Muscle of back (tissue), 11 donors: ENCODE data around the gene RAI14. TPM values are rescaled to one million over a fixed set of nuclear protein-coding genes. Genes with fewer than 3 reads are reported as not detected.
"Not testable (repeated sequence)": the region's sequence is repeated elsewhere in the genome, so short reads cannot be mapped to it uniquely, and the experiment has no call there.

Experiments used
- DNase-seq, 3 donors: peaks; one replicate each; pipeline versions ENCODE4 v3.0.0 to v3.0.0-alpha.2; 2013
- polyA plus RNA-seq, 10 donors: library from polyadenylated mRNA; unstranded; fragments of 120-200 nt; gene quantifications; one replicate each; pipeline ENCODE4 v1.2.1, GENCODE V29; 2013; ENCODE audit not compliant: insufficient read length in 10 of 10

RAI14 gene
- polyA plus RNA-seq, 10 donors = 25.5 to 45.3 (median 30.4) TPM

DNA sequence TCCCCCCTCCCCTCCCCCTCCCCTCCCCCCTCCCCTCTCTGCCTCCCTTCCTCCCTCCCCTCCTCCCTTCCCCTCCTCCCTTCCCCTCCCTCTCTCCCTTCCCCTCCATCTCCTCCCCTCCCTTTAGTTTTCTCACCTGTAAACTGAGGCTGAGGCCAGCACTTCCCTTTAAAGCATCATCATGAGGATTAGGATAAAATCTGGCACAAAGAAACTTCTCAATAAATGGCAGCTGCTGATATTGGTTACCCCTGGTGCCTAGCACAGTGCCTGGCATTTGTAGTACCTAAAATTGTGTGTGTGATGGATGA, 41.9 kb downstream of the RAI14 start:
- DNase-seq = no peak

DNA sequence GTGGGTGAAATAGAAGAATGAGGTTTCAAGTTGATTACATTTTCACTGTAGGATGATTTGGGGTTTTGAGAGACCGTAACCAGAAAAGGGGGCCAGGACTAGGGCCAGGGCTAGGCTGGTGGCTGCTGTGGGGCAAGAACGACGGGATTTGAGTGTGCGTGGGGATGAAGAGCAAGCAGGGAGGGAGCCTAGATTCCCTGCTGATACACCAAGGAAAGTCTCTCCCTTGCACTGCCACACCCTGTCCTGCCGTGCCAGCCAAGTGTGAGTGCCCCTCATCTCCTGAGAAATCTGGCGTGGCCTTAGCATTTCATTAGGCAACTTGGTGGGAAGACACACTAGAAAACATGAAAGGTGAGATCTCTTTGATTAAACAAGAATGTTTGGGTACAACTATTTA, 42.6 kb downstream of the RAI14 start:
- no peak for DNase-seq

DNA sequence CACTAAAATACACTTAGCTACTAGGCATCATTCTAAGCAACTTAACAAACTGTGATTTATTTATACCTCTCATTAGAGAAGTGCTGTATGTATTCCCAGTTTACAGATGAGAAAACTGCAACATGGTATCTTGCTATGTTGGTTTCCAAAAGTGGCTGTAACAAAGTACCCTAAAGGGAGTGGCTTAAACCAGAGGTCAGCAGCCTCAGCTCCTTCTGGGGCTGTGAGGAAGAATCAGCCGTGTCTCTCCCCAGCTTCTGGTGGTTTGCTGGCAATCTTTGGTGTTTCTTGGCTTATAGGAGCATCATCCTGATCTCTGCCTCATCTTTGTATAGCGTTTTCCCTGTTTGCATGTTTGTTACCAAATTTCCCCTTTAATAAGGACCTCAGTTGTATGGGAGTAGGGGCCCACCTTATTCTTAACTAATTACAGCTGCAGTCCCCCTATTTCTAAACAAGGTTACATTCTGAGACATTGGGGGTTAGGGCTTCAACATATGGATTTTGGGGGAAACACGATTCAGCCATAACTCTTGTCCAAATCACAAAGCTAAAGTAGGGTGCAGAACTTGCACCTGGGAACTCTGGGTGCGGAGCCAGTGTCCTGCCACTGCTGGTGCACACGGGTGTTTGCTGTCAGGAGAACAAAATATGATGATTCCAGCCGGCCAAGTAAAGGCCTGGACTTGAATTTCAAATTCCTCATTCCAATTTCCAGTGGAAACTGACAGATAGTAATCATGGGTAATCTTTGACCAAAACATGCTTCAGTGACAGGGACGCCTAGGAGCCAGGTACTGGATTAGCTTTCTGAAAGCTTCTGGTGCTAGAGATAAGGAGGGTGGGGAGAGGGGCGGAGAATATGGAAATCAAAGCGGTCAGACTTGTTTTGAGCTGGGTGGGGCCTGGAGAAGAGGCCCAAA, 43.3 kb downstream of the RAI14 start:
- no peak for DNase-seq

DNA sequence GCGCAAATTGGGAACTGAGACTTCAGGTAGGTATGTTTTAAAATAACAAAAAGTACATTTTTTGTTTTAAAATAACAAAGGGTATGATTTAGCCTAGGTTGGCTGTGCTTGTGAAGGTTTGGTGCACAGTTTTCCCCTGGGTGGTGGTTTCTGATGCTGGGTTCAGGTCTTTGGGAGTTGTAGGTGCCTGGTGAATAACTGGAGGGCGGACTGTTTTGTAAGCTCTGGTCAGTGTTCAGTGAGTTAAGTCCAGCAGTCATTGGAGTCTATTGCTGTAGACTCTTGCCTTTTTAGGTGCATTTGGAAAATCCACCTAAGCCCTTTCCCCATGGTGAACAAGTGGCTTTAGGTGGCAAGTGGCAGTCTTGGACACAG, 43.9 kb downstream of the RAI14 start:
- DNase-seq = no peak

DNA sequence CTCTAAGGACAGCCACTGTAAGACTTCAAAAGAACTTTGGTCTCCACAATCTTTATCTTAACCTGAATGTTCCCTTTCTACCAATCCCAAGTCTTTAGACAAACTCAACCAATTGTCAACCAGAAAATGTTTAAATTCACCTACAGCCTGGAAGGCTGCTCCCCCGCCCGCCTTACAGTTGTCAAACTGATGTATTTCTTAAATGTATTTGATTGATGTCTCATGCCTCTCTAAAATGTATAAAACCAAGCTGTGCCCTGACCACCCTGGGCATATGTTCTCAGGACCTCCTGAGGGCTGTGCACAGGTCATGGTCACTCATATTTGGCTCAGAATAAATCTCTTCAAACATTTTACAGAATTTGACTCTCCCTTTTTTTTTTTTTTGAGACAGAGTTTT, 45.3 kb downstream of the RAI14 start:
- DNase-seq = not testable (repeated sequence)

DNA sequence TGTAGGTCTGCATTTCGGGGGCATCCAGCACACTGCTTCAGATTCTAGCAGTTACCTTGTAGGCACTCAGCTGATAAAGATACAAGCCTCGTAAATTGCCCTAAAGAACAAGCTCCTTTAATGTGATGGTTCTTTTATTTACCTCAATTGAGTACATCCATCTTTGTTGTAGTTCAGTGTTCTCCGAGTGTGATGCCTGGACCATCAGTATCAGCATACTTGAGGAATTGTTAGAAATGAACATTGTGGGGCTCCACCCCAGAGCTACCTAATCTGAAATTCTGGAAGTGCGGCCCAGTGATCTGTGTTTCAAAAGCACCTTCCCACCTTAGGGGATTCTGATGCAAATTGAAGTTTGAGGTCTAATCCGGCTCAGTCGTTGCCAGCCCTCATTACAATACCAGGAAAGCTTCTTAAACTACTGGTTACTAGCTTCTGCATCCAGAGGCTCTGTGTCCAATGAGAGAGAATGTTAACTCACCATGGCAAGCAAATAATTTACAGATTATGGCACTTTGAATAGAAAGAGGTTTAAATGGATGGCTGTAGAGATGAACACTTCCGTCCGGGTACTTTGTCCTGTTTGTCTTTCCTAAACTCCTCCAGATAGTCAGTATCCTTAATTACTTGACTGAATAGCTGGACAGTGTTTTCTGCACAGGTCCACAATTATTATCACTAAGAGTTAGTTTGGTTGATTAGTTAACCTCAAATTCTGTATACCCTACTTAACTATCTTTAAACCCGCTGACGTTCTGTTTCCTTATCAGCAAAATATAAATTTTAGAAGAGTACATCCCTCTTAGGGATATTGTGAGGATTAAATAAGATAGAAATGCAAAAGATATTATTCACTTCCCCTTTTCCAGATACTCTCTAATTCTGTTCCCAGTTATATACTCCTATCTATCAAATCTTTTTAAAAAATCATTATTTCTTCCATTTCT, 47.9 kb downstream of the RAI14 start:
- DNase-seq = no peak

DNA sequence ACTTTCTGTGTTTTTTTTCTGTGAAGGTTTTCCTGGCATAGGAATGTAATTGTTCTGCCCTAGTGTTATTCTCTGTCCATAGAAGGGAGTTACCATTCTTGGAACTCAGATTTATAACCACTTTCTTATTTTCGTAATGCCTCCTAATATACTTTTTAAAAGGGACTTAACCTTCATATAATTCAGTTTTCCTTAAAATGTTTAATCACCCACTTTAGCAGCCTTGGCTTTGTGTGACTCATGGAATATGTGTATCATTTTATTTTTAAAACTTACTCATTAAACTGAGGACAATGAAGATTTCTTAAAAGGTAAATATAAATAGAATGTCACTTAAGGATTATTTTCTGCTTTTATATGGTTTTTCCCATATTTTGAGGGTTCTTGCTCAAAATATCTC, 50.0 kb downstream of the RAI14 start:
- DNase-seq = no peak

DNA sequence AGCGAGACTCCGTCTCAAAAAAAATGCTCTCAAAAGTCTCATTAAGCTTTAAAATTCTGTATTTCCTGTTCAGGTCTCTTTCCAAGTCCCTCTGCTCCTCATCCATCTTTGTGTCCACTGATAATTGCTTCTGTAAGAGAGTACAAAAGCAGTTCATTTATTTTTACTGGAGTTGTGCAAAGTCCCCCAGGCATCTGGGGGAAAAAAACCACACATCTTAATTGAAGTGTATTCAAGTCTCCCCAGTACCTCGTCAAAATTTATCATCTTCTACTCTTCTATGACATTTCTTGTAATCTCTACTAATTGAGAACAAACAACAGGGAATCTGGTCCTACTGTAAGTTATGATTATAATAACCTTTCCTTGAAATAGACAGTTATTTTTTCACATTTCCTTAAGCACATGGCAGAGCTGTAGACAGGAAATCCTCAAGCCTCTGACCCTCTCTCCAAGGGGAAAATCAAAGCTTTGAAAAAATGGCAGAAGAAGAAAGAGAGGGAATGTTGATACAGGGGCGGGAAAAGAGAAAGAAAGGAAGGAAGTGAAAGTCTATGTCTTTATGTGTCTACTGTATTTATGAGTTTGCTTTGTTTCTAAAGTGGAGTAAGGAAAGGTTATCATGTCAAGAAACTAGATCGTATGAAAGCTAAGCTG, 51.5 kb downstream of the RAI14 start:
- peak in 1 of 3 donors; percentile 36 for DNase-seq

DNA sequence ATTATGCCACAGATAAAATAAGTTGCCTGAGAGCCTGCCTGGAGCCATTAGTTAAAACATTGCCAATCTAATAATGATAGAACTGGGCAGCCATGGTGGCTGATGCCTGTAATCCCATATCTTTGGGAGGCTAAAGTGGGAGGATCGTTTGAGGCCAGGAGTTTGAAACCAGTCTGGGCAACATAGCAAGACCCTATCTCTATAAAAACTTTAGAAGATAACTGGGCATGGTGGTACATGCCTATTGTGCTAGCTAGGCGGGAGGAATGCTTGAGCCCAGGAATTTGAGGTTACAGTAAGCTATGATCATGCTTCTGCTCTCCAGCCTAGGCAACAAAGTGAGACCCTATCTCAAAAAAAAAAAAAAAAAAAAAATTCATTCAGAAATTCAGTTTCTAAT, 52.6 kb downstream of the RAI14 start:
- no peak for DNase-seq

DNA sequence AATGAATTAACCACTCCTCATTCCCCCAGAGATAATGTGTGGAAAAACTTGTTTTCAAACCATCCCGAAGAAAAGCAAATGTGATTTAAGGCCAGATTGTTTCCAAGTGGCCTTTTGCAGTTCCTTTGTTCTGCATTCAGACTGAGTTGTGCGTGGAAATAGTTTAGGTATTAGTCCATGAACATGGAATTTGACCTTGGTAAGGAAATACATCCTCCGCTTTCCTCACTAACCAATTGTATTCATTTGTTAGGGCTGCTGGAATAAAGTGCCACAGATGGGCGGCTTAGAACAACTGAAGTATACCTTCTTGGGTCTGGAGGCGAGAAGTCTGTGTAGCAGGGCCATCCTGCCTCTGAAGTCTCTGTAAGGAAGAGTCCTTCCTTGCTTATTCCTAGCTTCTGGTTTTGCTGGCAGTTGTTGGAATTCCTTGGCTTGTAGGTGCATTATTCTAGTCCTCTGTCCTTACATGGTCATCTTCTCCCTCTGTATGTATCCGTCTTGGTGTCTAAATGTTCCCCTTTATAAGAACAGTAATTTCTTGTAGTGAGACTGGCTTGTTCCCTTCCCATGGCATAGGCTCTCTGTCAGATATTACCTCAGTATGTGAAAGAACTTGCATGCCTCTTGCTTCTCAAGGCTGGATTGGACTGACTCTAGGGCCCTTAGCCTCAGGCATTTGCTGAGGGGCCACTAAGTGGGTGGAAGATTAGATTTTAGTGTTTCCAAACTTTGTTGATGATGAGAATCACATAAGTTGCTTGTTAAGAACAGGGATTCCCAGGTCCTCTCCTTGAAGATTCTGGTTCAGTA, 53.9 kb downstream of the RAI14 start:
- DNase-seq = peak; percentile 38 to 67 (median 67)

DNA sequence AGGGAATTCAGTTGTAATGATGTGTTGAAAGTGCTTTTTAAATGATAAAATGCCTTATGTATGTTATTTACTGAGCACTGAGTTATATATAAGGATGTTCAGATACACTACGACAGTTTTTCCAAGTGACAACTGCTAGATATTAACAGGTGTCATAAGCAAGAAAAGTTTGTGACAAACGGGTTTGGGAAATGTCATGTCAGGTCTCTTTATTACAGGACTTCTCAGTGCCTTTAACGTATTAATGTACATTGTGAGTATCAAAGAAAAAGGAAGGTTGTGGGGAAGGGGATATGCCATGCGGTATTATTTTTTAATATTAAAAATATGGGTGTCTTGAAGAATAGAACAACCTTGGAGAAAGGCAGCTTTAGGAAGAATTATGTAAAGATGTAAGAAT, 56.4 kb downstream of the RAI14 start:
- no peak for DNase-seq

DNA sequence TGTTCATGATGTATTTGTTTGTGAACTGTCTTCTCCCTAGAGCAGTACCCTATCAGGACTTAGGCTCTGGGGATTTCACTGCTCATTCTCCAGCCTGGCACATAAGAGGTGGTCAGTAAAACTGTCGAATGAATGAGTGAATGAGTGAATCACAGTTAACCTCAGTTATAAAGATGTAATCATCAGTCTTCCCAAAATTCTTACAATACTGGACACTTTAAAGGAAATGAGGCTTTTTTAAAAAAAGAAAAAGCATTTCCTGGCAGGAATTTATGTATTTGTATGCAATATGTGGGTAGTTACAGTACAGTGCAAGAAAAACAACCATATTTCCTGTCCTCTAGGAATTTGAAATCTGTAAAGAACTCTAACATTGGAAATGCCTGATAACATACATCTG, 59.6 kb downstream of the RAI14 start:
- DNase-seq = peak in 1 of 3 donors; percentile 37

DNA sequence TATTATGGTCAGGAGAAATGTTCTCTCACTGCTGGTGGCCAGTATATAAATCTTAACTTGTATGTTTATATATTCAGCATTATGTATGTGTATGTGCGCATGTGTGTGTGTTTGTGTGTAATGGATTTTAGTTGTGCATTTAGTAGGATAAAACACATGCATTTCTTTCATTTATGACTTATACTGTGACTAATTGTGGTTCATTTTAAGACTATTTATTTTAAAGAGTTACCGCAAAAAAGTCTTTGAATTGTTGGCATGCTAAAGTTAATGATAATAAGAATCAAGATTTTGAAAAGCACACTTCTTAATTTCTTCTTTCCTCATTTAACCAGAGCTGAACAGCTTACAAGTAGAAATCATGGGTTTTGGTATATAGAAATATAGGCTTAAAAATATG, 60.9 kb downstream of the RAI14 start:
- no peak for DNase-seq

DNA sequence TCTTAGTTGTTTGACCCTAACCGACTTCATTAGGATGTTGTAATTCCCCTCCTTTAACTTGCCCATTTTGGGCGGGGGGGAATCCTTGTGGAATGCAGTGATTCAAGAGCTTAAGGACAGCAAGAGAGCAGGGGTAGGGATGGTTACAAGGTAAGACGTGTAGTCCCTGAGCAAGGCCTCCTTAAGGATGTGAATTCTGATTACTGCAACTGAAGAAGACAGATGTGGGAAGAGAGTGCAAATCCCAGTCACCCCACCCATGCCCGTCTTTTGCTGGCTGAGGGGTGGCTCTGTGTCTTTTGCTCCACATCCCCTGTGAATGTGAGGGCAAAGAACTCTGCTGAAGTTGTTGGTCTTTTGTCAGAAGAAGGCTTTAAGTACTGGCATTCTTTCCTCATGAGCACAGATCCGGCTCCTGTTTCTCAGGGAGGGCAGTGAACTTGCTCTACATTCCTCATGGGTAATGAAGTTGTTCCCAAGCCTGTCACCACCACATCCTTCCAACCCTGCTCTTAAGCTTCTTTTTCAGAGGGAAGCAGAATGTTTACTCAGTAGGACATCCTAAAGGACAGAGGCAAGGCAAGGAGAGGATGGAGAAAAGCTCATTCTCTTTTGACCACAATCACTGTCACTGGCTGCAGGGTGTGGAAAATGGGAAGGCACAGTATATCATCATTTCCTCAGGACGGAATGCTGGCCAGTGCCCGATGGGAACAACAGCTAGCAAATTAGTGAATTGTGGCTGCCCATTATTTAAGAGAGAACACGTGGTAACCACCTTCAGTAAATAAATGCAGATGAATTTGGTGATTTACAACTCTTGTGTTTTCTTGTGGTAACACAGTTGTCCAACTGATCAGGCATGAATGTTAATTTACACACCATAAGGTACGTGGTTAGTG, 61.5 kb downstream of the RAI14 start:
- peak in 2 of 3 donors; percentile 45 to 92 for DNase-seq

DNA sequence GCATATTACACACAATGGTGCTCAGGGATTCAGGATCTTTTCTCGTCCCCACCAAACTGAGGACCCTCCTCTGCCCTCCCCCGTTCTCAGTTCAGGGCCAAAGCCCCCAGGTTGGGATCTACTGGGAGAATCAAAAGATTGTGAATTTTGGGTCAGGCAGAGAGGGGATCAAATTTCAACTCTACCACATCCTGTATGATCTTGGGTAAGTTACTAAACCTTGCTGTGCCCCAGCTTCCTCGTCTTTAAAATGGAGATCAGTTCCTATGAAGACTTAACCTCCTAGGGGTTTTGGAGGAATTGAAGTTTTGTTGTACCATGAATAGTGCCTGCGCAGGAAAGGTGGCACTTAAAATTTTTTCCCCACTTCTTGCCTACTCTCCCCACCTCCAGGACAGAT, 62.4 kb downstream of the RAI14 start:
- no peak for DNase-seq

DNA sequence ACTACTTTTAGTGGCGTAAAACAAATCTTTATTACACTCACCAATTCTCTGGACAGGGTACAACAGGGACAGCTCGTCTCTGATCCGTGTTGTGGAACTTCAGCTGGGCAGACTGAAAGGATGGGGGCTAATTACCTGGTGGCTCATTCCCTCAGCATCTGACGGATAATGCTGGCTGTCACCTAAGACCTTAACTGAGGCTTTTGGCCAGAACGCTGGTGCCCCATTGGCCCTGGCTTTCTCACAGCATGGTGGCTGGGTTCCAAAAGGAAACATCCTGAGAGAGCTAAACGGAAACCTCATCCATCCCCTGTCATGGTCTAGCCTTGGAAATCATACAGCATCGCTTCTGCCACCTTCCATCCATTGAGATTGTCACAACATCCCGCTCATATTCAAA, 62.9 kb downstream of the RAI14 start:
- no peak for DNase-seq

DNA sequence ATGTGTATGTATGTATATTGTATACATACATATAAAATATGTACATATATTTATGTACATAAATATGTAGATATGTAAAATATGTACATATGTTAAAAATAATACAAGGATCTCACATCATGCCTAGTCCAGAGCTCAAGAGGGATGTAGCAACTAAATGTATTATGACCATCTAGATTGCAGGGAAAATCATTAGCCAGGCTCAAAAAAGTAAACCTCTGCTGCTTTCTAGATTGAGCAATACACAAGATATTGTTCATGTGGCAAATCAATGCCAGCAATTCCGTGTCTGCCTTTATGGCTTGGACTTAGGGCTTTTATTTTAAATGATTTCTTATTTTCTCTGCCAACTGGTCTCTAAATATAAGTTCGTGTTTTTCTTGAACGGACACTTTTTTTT, 65.2 kb downstream of the RAI14 start:
- no peak for DNase-seq

DNA sequence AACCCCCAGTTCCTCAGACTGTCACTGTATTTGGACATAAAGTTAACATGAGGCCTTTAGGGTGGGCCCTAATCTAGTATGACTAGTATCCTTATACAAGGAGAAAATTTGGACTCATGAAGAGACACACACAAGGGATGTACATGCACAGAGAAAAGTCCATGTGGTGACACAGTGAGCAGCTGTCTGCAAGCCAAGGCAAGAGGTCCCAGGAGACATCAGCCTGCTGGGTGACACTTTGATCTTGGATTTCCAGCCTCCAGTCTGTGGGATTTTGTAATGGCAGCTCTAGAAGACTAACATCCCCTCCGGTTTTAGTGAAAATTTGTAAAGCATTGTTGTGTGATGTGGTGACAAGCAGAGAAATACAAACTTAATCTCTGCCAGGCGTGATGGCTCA, 66.1 kb downstream of the RAI14 start:
- DNase-seq = no peak

DNA sequence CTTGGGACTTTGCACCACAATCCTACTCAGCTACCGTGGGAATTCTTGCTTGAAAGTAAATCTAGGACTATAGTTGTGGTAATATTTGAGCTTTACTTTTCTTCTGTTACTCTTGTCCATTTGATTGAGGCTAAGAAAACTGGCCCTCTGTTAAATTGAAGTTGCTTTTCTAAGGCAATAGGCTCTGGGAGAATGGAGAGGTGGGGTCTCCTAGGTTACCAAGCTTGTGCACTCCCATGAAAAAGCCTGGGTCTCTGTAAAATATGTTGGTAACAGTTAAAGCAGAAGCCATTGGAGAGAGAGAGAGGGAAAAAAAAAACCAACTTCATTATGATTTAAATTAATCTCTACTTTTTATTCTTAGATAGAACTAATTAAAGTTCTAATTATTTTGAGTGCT, 68.6 kb downstream of the RAI14 start:
- DNase-seq = no peak

DNA sequence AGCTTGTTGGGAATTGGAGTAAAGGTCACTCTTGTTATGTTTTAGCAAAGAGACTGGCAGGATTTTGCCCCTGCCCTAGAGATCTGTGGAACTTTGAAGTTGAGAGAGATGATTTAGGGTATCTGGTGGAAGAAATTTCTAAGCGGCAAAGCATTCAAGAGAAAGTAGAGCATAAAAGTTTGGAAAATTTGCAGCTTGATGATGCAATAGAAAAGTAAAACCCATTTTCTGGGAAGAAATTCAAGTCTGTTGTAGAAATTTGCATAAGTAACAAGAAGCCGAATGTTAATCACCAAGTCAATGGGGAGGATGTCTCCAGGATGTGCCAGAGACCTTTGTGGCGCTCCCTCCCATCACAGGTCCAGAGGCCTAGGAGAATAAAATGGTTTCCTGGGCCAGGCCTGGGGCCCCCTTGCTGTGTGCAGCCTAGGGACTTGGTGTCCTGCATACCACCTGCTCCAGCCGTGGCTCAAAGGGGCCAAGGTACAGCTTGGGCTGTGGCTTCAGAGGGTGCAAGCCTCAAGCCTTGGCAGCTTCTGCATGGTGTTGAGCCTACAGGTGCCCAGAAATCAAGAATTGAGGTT, 71.1 kb downstream of the RAI14 start:
- not testable (repeated sequence) for DNase-seq
